Right lobe of liver (tissue), 6 donors: ENCODE data around the gene SEC14L5. TPM values are rescaled to one million over a fixed set of nuclear protein-coding genes. Genes with fewer than 3 reads are reported as not detected.

ENCODE experiments used
- ATAC-seq, 4 donors: fragments of 200-7000 bp; cut with Tn5 transposase; one replicate each; pipeline ENCODE4 v1.9.1; 2020; ENCODE audit warnings: mild to moderate bottlenecking in 4 of 4, moderate library complexity in 4 of 4
- DNase-seq, 3 donors: peaks; one replicate each; pipeline ENCODE4 v3.0.0-alpha.2; 2020
- H3K27ac ChIP-seq, 3 donors: fragments of 200-600 bp; one replicate each; pipeline ENCODE4 v1.8.0; 2022
- H3K27me3 ChIP-seq, 2 donors: fragments of 200-600 bp; one replicate each; pipeline ENCODE4 v1.8.0; 2022
- H3K36me3 ChIP-seq, 4 donors: fragments of 200-600 bp; sonication (generic) in 1 of 4; one replicate each; pipeline versions ENCODE4 v1.5.1 to v1.8.0; 2017 to 2022; ENCODE audit warnings: control low read depth in 1 of 4
- H3K4me1 ChIP-seq, 4 donors: fragments of 200-600 bp; sonication (generic) in 1 of 4; one replicate each; pipeline versions ENCODE4 v1.5.1 to v1.8.0; 2017 to 2022; ENCODE audit warnings: control low read depth in 1 of 4
- H3K4me3 ChIP-seq, 3 donors: fragments of 200-600 bp; one replicate each; pipeline ENCODE4 v1.8.0; 2022
- H3K9me3 ChIP-seq, 4 donors: fragments of 200-600 bp; sonication (generic) in 1 of 4; one replicate each; pipeline versions ENCODE4 v1.5.1 to v1.8.0; 2017 to 2022; ENCODE audit warnings: control low read depth in 1 of 4
- CTCF ChIP-seq, 4 donors: fragments of 200-600 bp in 3 of 4; fragments of 450-650 bp in 1 of 4; IDR thresholded peaks; one replicate each; pipeline versions ENCODE4 v1.5.1 to v1.8.0; 2016 to 2022; ENCODE audit warnings: antibody characterized with exemption in 4 of 4, mild to moderate bottlenecking in 2 of 4
- POLR2A ChIP-seq: fragments of 450-650 bp; IDR thresholded peaks from one replicate; pipeline ENCODE4 v1.6.1; 2017; ENCODE audit warnings: antibody characterized with exemption, mild to moderate bottlenecking
- WGBS: methylation state at CpG from one replicate; pipeline ENCODE4 v1.1.6; 2018; ENCODE audit warnings: low coverage, low lambda C conversion rate; ENCODE audit not compliant: insufficient coverage; ENCODE audit errors: missing lambda C conversion rate; 5-methylcytosine and 5-hydroxymethylcytosine counted together
- intact Hi-C, 2 donors: fragments of 100-400 bp; cut with DNase I; formaldehyde crosslinking; loops; one replicate each; pipeline versions ENCODE4 v1.11.2 to v1.14.1; 2022
- total RNA-seq, 6 experiments: library from RNA; depleted of rRNA in 2 of 6; stranded (reverse); fragments of >200 nt in 2 of 6; fragmentation: NEBNext Ultra II Directional in 3 of 6; extraction: Animal tissue kit (Norgen Biotek cat#: 25700) in 3 of 6; gene quantifications; one replicate each; pipeline versions ENCODE4 v1.1.0 to v1.2.4, GENCODE V29; 2016 to 2023
- donor health status: DM: no; HTN: yes; CAD: no.
- donor health status: DM: no; HTN: no; CAD: no.
- donor health status: DM: no; HTN: no; CAD: no.
- donor health status: DM: no; HTN: yes; CAD: no.
- donor health status: DM: no; HTN: yes; CAD: no.

The SEC14L5 gene
- total RNA-seq, 6 experiments from 2014 or later: 0.09 to 1.1 (median 0.60) TPM; not detected in 1

DNA sequence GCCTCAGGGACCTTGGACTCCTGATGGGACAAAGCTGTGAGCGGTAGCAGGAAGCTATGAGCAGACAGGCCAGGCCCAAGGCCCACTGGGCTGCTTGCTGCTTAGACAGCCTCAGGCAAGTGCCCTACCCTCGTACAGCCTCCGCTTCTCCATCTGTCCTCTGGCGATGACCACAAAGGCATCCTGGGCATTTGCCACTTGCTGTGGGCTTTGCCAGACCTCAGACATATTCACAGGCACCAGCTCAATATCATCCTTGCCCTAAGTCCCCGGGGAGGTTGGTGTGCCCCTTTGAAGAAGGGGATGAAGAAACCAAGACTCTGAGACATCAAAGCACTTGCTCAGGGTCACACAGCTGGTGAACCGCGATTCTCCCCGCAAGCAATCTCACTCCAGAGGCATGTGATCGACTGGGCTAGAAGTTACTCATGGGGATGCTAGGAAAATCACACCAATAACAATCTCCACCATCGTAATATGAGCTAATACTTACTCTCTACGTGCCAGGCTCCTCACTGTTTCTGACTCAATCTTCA, 42.8 kb upstream of the SEC14L5 start:
- no peaks in the 10 kb centered on the region for H3K27me3 ChIP-seq
- H3K36me3 ChIP-seq: no peaks in the 10 kb centered on the region
- WGBS: 78% methylated on average over 5 of the region's 11 CpGs
- ATAC-seq: no peak
- no peaks in the 10 kb centered on the region for H3K9me3 ChIP-seq
- no peak overlapping the region for H3K4me3 ChIP-seq
- H3K27ac ChIP-seq: no peak overlapping the region
- intact Hi-C loops: no loop called here
- DNase-seq: no peak
- H3K4me1 ChIP-seq: peaks cover 0 to 45% (median 13%) of the 10 kb centered on the region in 4 donors
- no peak for TF ChIP-seq POLR2A
- no peak for TF ChIP-seq CTCF (IDR thresholded peaks at IDR 0.05)

- ATAC-seq (no peak), DNase-seq (no peak)
- H3K4me1 ChIP-seq: peaks cover 0 to 35% (median 11%) of the 10 kb centered on the region in 4 donors
- no peak overlapping the region for H3K4me3 ChIP-seq
- no peaks in the 10 kb centered on the region for H3K9me3 ChIP-seq
- 44% methylated on average over 4 of the region's 4 CpGs for WGBS
- no peak for TF ChIP-seq POLR2A
- no peak for TF ChIP-seq CTCF (IDR thresholded peaks at IDR 0.05)
- intact Hi-C loops: no loop called here
- H3K27me3 ChIP-seq: no peaks in the 10 kb centered on the region
- H3K36me3 ChIP-seq: no peaks in the 10 kb centered on the region
- no peak overlapping the region for H3K27ac ChIP-seq
Observed at GRCh38 chr16:4917117-4917516, 41.0 kb upstream of the SEC14L5 start.

DNA sequence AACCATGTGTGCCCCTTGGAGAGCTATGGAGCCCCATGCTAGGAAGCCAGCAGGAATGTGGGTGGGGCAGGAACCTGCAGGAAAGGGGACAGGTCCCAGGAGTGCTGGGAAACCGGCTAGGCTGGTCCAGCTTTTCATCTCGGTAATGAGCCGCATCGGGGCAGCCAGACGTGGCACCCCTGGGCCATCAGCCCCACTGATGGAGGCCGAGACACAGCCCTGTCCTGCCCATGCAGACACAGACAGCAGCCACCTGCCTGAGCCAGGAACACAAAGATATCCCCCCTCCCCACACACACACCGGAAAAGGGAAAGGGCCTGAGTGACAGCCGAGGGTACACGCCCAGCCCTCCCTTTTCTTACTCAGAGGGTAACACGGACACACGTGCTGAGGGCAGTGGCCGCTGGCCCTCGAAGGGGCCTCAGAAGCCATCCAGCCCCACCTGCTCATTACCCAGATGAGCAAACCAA, 39.3 kb upstream of the SEC14L5 start:
- Histone ChIP-seq H3K27ac (no peak overlapping the region), H3K9me3 (no peaks in the 10 kb centered on the region), H3K27me3 (no peaks in the 10 kb centered on the region), H3K36me3 (no peaks in the 10 kb centered on the region), H3K4me1 (peaks cover 0 to 18% (median 4%) of the 10 kb centered on the region in 4 donors), H3K4me3 (no peak overlapping the region)
- WGBS: no CpG with 5 or more reads among the region's 13 CpGs
- intact Hi-C loops: no loop called here
- no peak for DNase-seq
- no peak for ATAC-seq
- TF ChIP-seq CTCF (IDR thresholded peaks at IDR 0.05) (no peak), POLR2A (no peak)

DNA sequence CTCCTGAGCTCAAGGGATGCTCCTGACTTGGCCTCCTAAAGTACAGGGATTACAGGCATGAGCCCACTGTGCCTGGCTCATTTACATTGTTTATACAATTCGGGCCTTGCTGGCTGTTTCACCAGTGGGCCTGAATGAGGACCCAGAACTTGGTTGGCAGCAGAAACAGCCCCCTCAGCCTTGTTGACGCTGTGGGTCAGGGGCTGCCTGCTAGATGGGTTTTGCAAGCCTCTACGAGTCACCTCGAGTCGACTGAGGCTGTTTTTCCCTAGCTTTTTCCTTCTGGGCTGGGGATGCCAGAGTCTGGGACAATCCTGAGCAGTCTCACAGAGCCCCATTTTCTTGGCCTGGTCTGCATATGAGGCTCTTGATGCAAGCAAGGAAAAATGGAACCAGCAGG, 37.3 kb upstream of the SEC14L5 start:
- intact Hi-C loops: no loop called here
- H3K9me3 ChIP-seq: no peaks in the 10 kb centered on the region
- 89% methylated on average over 5 of the region's 5 CpGs for whole genome bisulfite sequencing

More for the DNA sequence above, 37.3 kb upstream of the SEC14L5 start:
- TF ChIP-seq CTCF (IDR thresholded peaks at IDR 0.05): no peak
- TF ChIP-seq POLR2A: no peak
- Histone ChIP-seq H3K36me3 (no peaks in the 10 kb centered on the region), H3K27me3 (no peaks in the 10 kb centered on the region), H3K27ac (no peak overlapping the region), H3K4me1 (peaks cover 0 to 24% (median 10%) of the 10 kb centered on the region in 4 donors), H3K4me3 (no peak overlapping the region)
- no peak for DNase-seq
- ATAC-seq: no peak
